ENCODE data around the gene PLEK. TPM values are rescaled to one million over a fixed set of nuclear protein-coding genes. Genes with fewer than 3 reads are reported as not detected.

The PLEK gene
- total RNA-seq: not detected in 2 replicates

DNA sequence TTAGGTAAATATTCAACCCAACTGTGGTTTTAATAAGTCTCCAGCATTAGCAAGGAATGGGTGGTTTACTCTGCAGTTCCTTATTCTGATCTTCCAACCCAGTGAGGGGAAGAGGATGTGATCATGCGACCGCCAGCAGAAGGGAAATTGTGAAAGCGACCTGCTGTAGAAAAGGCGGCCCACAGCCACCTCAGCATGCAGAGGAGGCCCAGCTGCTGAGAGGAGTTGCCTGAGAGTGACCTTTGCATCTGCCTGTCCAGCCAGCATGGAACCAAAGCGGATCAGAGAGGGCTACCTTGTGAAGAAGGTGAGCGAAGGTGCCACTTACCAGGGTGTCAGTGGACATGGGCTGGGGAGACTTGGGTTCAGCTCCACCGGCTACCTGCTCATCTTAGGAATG, at the start of gene PLEK:
Gene PLEK, plus strand, starts transcription at position 196 of the 400 bp plus-strand sequence. Its CDS starts 70 bp downstream, at position 266.

GRCh38 chr2:68319398-68320117, 45.5 kb upstream of the PLEK start, which contains the start of gene CNRIP1:
CNRIP1 (minus strand) TSS chr2:68319949; CDS start chr2:68319400, 549 bp downstream.

Other genes starting within 250 kb of the PLEK start
- gene PNO1, start 207.4 kb upstream of the PLEK start, total RNA-seq: 8.8 and 9.5 TPM in 2 replicates
- gene PPP3R1, start 112.8 kb upstream of the PLEK start, total RNA-seq: 23.4 and 26.1 TPM in 2 replicates
- gene CNRIP1, start 45.3 kb upstream of the PLEK start, total RNA-seq: 27.4 and 28.9 TPM in 2 replicates
- gene FBXO48, start 102.0 kb downstream of the PLEK start, total RNA-seq: 0.16 and 0.49 TPM in 2 replicates
- gene APLF, start 102.3 kb downstream of the PLEK start, total RNA-seq: 8.5 and 10.5 TPM in 2 replicates

Data from hair follicle dermal papilla cell (primary cell).